HepG2 (cell line): Measurements from ENCODE around the gene NAB2.

ENCODE experiments used
- ARNTL ChIP-seq: sonication (generic); formaldehyde crosslinking; IDR thresholded peaks from 2 replicates; pipeline ENCODE4 v1.4.0; 2020; ENCODE audit warnings: mild to moderate bottlenecking, missing genetic modification reagents
- CTCF ChIP-seq: sonication (generic); formaldehyde crosslinking; IDR thresholded peaks from 2 replicates; pipeline ENCODE4 v1.5.0; 2020; ENCODE audit warnings: mild to moderate bottlenecking, missing genetic modification reagents, moderate library complexity
- KLF15 ChIP-seq: sonication (generic); formaldehyde crosslinking; IDR thresholded peaks from 2 replicates; pipeline ENCODE4 v1.8.1; 2023; ENCODE audit warnings: borderline replicate concordance, mild to moderate bottlenecking, inconsistent platforms, missing genetic modification reagents, mixed read lengths
- PLSCR1 ChIP-seq: sonication (generic); formaldehyde crosslinking; IDR thresholded peaks from 2 replicates; pipeline ENCODE4 v1.5.0; 2020; ENCODE audit warnings: missing genetic modification reagents, mild to moderate bottlenecking, borderline replicate concordance
- POLR2A ChIP-seq, 2 experiments: IDR thresholded peaks; 2 replicates each; pipeline ENCODE4 v1.6.1; 2011; ENCODE audit warnings: low read depth in 2 of 2, low read length in 2 of 2, mild to moderate bottlenecking in 1 of 2, moderate library complexity in 1 of 2; ENCODE audit not compliant: insufficient read depth in 1 of 2
- SALL2 ChIP-seq: sonication (generic); formaldehyde crosslinking; IDR thresholded peaks from 2 replicates; pipeline ENCODE4 v1.8.1; 2023; ENCODE audit warnings: mild to moderate bottlenecking, missing genetic modification reagents, inconsistent platforms
- SOX13 ChIP-seq, 3 experiments: fragments of 450-650 bp in 1 of 3; sonication (generic) in 1 of 3; formaldehyde crosslinking in 1 of 3; IDR thresholded peaks in 2 of 3; conservative IDR thresholded peaks in 1 of 3; 2 replicates each; pipeline versions ENCODE4 v1.5.0 to v1.6.1; 2016 to 2020; ENCODE audit warnings: antibody characterized with exemption in 1 of 3, mild to moderate bottlenecking in 1 of 3, missing compliant biosample characterization in 1 of 3, missing genetic modification reagents in 1 of 3, moderate library complexity in 1 of 3
- ZFP36 ChIP-seq: fragments of 150-350 bp; IDR thresholded peaks from 2 replicates; pipeline ENCODE4 v1.6.1; 2018; ENCODE audit warnings: borderline replicate concordance, low read length, low read depth; ENCODE audit not compliant: partially characterized antibody
- ZMAT3 ChIP-seq: sonication (generic); formaldehyde crosslinking; conservative IDR thresholded peaks from 2 replicates; pipeline ENCODE4 v1.7.0; 2021; ENCODE audit warnings: missing genetic modification reagents
- ZNF549 ChIP-seq: sonication (generic); formaldehyde crosslinking; IDR thresholded peaks from 2 replicates; pipeline ENCODE4 v1.5.0; 2020; ENCODE audit warnings: missing genetic modification reagents

- TF ChIP-seq CTCF (CRISPR knock-in tag) (no peak), ZNF549 (no peak), SOX13 (IDR thresholded peaks at IDR 0.05) (no peak), SOX13 (CRISPR knock-in tag; conservative IDR thresholded peaks at IDR 0.05 in 1 of 2, IDR thresholded peaks at IDR 0.05 in 1 of 2) (no peak), PLSCR1 (CRISPR knock-in tag) (no peak), ZFP36 (no peak), POLR2A (IDR thresholded peaks at IDR 0.05; ENCODE audit: insufficient read depth in 1 of 2, low read depth in 2 of 2, low read length in 2 of 2) (no peak), ARNTL (CRISPR knock-in tag) (no peak), SALL2 (no peak), ZMAT3 (CRISPR knock-in tag) (no peak), KLF15 (CRISPR knock-in tag) (no peak)
These were observed 46.8 kb downstream of the NAB2 start for GRCh38 chr12:57135527-57136326.
